Measurements from ENCODE around the gene LRRC4C. TPM values are rescaled to one million over a fixed set of nuclear protein-coding genes. Genes with fewer than 3 reads are reported as not detected.

Gene LRRC4C
- total RNA-seq, 1 donor from 2014 or later, result 2.7 TPM

DNA sequence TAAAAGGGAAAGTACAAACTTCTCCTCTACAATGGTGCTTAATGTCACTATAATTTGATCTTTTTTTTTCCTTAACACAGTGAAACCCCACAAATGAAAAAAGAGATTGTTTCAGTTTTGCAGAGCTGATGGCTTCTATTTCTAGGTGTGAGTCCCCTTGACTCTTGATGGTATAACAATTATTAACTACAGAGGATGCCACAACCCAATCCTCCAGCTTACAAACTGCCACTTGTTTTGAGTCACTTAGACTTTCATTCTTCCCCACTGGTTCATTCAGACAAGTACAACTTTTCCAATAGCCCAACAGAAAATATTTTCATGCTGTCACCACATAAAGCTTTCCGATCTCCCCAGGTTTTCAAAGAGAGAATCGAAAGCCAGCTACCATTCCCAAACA lies 812.2 kb downstream of the LRRC4C start:
- peaks cover 2% of the 10 kb centered on the region for H3K27me3 Mint-ChIP-seq (ENCODE audit: insufficient read depth, low read depth)
- peaks cover 6% of the 10 kb centered on the region for H3K4me1 Mint-ChIP-seq

DNA sequence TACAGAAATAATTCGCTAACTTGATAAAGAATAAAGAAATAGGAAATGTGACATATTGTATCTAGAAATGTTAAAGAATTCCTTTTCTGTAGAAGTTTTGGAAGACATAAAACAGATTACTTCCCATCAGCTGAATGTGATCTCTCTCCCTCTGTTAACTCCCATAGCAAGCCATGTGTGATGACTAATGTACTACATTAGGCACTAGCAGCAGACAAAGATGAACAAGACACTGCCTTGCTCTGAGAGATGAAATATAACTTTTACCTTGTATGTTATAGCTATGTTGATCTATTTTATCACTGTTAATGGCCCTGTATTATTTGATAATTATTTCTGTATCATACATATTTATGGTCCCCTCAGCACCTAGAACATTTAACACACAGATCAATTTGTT lies 817.2 kb downstream of the LRRC4C start:
- no peaks in the 10 kb centered on the region for H3K36me3 Mint-ChIP-seq
- DNase-seq (ENCODE audit: low spot score), result no peak
- Histone ChIP-seq H3K4me2 (no peak overlapping the region), H3K79me2 (ENCODE audit: low read depth) (no peaks in the 10 kb centered on the region), H3K4me3 (no peak overlapping the region), H2AFZ (replicated peaks) (no peak overlapping the region), H3K36me3 (no peaks in the 10 kb centered on the region), H4K20me1 (ENCODE audit: low read depth) (no peaks in the 10 kb centered on the region), H3K27ac (no peak overlapping the region), H3K9ac (no peak overlapping the region), H3K4me1 (peaks cover 7% of the 10 kb centered on the region), H3K9me3 (ENCODE audit: low read depth) (no peaks in the 10 kb centered on the region), H3F3A (ENCODE audit: low read depth) (no peaks in the 10 kb centered on the region), H3K27me3 (no peaks in the 10 kb centered on the region)
- H3K4me1 Mint-ChIP-seq, result peaks cover 6% of the 10 kb centered on the region
- H3K4me3 Mint-ChIP-seq, result no peak overlapping the region
- peaks cover 4% of the 10 kb centered on the region for H3K9me3 Mint-ChIP-seq
- no peak for TF ChIP-seq EZH2phosphoT487 (IDR thresholded peaks at IDR 0.05)
- TF ChIP-seq EZH2 (IDR thresholded peaks at IDR 0.05), result no peak
- TF ChIP-seq, protein P1, sequence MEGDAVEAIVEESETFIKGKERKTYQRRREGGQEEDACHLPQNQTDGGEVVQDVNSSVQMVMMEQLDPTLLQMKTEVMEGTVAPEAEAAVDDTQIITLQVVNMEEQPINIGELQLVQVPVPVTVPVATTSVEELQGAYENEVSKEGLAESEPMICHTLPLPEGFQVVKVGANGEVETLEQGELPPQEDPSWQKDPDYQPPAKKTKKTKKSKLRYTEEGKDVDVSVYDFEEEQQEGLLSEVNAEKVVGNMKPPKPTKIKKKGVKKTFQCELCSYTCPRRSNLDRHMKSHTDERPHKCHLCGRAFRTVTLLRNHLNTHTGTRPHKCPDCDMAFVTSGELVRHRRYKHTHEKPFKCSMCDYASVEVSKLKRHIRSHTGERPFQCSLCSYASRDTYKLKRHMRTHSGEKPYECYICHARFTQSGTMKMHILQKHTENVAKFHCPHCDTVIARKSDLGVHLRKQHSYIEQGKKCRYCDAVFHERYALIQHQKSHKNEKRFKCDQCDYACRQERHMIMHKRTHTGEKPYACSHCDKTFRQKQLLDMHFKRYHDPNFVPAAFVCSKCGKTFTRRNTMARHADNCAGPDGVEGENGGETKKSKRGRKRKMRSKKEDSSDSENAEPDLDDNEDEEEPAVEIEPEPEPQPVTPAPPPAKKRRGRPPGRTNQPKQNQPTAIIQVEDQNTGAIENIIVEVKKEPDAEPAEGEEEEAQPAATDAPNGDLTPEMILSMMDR (IDR thresholded peaks at IDR 0.05), result no peak
- peaks cover 2% of the 10 kb centered on the region for H3K27me3 Mint-ChIP-seq (ENCODE audit: insufficient read depth, low read depth)
- no peak overlapping the region for H3K27ac Mint-ChIP-seq

More for the DNA sequence above, 812.2 kb downstream of the LRRC4C start:
- no peak for DNase-seq (ENCODE audit: low spot score)
- TF ChIP-seq EZH2phosphoT487 (IDR thresholded peaks at IDR 0.05) (no peak), EZH2 (IDR thresholded peaks at IDR 0.05) (no peak)
- TF ChIP-seq, protein P1 (IDR thresholded peaks at IDR 0.05), result no peak
- Histone ChIP-seq H3K4me2 (no peak overlapping the region), H3K9me3 (ENCODE audit: low read depth) (peaks cover 4% of the 10 kb centered on the region), H3K4me3 (no peak overlapping the region), H2AFZ (replicated peaks) (no peak overlapping the region), H3F3A (ENCODE audit: low read depth) (no peaks in the 10 kb centered on the region), H3K27me3 (no peaks in the 10 kb centered on the region), H4K20me1 (ENCODE audit: low read depth) (no peaks in the 10 kb centered on the region), H3K36me3 (no peaks in the 10 kb centered on the region), H3K79me2 (ENCODE audit: low read depth) (no peaks in the 10 kb centered on the region), H3K9ac (no peak overlapping the region), H3K27ac (no peak overlapping the region), H3K4me1 (peaks cover 7% of the 10 kb centered on the region)
- peaks cover 20% of the 10 kb centered on the region for H3K9me3 Mint-ChIP-seq
- H3K36me3 Mint-ChIP-seq, result peaks cover 4% of the 10 kb centered on the region
- H3K27ac Mint-ChIP-seq, result no peak overlapping the region
- no peak overlapping the region for H3K4me3 Mint-ChIP-seq

DNA sequence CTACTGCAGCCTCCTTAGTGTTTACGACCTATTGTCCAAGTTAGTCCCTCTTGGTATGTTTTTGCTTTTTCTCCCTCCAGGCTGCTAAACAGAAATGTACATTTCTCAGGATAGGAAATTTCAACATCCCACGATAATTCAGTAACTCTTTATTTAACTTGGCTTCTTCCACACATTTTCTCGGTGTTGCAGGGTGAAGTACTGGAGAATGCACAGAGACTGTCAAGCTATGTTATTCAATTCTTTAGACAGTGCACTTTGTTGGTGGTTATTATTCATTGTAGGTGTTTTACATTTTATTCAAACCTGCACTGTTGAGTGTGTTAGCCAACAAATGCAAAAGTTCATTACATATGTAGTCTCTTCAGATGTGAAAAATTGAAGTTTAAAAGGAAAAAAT lies 839.8 kb downstream of the LRRC4C start:
- Histone ChIP-seq H3K79me2 (ENCODE audit: low read depth) (no peaks in the 10 kb centered on the region), H3K36me3 (no peaks in the 10 kb centered on the region), H3F3A (ENCODE audit: low read depth) (no peaks in the 10 kb centered on the region), H3K4me2 (no peak overlapping the region), H3K4me3 (no peak overlapping the region), H3K27ac (no peak overlapping the region), H3K9me3 (ENCODE audit: low read depth) (no peaks in the 10 kb centered on the region), H3K4me1 (no peaks in the 10 kb centered on the region), H2AFZ (replicated peaks) (no peak overlapping the region), H3K9ac (no peak overlapping the region), H3K27me3 (no peaks in the 10 kb centered on the region), H4K20me1 (ENCODE audit: low read depth) (no peaks in the 10 kb centered on the region)
- Mint-ChIP-seq H3K4me3 (no peak overlapping the region), H3K27ac (no peak overlapping the region), H3K4me1 (no peaks in the 10 kb centered on the region), H3K27me3 (ENCODE audit: insufficient read depth, low read depth) (no peaks in the 10 kb centered on the region), H3K9me3 (no peaks in the 10 kb centered on the region), H3K36me3 (no peaks in the 10 kb centered on the region)
- no peak for DNase-seq (ENCODE audit: low spot score)
- TF ChIP-seq, protein P1 (IDR thresholded peaks at IDR 0.05), result no peak
- TF ChIP-seq EZH2phosphoT487 (IDR thresholded peaks at IDR 0.05) (no peak), EZH2 (IDR thresholded peaks at IDR 0.05) (no peak)
